Measurements from ENCODE around the gene ENO1.

DNA sequence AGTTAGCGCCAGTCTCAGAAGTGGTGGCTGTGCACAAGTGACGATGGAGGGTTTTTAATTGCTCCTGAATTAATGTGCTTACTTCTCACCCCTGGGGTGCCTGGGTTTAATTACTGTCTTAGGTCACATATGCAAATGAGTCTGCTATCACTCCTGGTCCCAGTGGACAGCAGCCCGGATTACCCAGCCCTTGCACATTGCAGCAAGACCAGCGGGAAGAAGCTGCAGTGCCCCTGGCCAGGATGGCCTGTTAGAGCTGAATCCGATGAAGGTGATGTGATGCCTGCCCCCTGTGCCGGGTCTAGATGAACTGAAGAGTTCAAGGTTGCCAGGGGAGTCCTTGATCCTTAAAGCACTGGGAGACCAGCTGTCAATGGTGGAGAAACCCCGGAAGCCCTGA is 24.2 kb downstream of the ENO1 start:
- no peak for TF ChIP-seq POLR2A (IDR thresholded peaks at IDR 0.05; ENCODE audit: low read depth, low read length)
- TF ChIP-seq POLR2AphosphoS5 (IDR thresholded peaks at IDR 0.05; ENCODE audit: low read depth, low read length), result no peak
